Upper lobe of right lung (tissue), 1 donor: ENCODE data around the gene CAMK1G. TPM values are rescaled to one million over a fixed set of nuclear protein-coding genes. Genes with fewer than 3 reads are reported as not detected.

Experiments
- ATAC-seq: fragments of 200-7000 bp; cut with Tn5 transposase; one replicate; pipeline ENCODE4 v1.9.1; 2020; ENCODE audit warnings: mild to moderate bottlenecking, moderate library complexity
- DNase-seq: peaks from one replicate; pipeline ENCODE4 v3.0.0-alpha.2; 2020
- H3K27ac ChIP-seq: fragments of 200-600 bp; one replicate; pipeline ENCODE4 v1.8.0; 2022
- H3K27me3 ChIP-seq: fragments of 200-600 bp; one replicate; pipeline ENCODE4 v1.8.0; 2022; ENCODE audit warnings: mild to moderate bottlenecking
- H3K36me3 ChIP-seq: fragments of 200-600 bp; one replicate; pipeline ENCODE4 v1.8.0; 2022
- H3K4me1 ChIP-seq: fragments of 200-600 bp; one replicate; pipeline ENCODE4 v1.8.0; 2022
- H3K4me3 ChIP-seq: fragments of 200-600 bp; one replicate; pipeline ENCODE4 v1.8.0; 2022; ENCODE audit warnings: mild to moderate bottlenecking
- H3K9me3 ChIP-seq: fragments of 200-600 bp; one replicate; pipeline ENCODE4 v1.8.0; 2022
- CTCF ChIP-seq: fragments of 200-600 bp; IDR thresholded peaks from one replicate; pipeline ENCODE4 v1.8.0; 2022; ENCODE audit warnings: antibody characterized with exemption
- intact Hi-C: fragments of 100-400 bp; cut with DNase I; formaldehyde crosslinking; loops from one replicate; pipeline ENCODE4 v1.11.0; 2022
- total RNA-seq: library from RNA; stranded (reverse); fragmentation: NEBNext Ultra II Directional; extraction: Animal tissue kit (Norgen Biotek cat#: 25700); gene quantifications from one replicate; pipeline ENCODE4 v1.2.1, GENCODE V29; 2021
- donor health status: DM: no; HTN: yes; CAD: no; lungs with severe emphysema.

CAMK1G gene
- total RNA-seq, 1 donor from 2014 or later = 1.4 TPM

DNA sequence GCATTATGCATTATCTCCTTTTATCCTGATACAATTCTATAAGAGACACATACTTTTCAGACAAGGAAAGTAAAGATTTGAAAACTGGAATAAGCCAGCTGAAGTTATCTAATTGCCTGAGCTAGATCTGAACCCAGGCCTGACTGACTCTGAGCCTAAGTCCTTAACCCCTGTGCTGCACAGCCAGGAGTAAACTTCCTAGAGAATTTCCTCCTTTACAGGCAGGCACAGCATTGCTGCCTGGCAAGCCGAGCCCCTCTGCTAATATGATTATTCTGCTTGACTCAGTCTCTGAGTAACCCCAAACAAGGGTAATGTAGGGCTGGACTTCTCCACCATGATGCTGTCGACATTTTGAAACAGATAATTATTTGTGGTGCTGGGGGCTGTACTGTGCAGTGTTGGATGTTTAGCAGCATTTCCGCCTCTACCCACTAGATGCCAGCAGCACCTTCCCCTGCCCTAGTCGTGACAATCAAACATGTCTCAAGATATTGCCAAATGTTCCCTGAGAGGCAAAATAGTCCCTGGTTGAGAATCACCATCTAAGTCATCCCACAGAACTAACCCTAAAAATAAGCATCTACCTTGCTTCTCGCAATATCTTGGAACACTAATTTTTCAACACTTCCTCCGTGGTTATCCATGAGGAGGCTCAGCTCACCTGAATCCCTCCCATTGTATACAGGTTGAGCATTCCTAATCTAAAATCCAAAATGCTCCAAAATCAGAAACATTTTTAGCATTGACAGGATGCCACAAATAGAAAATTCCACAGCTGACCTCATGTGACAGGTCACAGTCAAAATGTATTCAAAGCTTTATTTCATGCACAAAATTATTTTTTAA is 18.5 kb downstream of the CAMK1G start:
- H3K36me3 ChIP-seq = no peaks in the 10 kb centered on the region
- peak; percentile 69 for TF ChIP-seq CTCF
- intact Hi-C loops = no loop called here
- H3K27me3 ChIP-seq = no peaks in the 10 kb centered on the region
- H3K27ac ChIP-seq = no peak overlapping the region
- DNase-seq (no peak), ATAC-seq (peak; percentile 91)
- no peaks in the 10 kb centered on the region for H3K9me3 ChIP-seq
- H3K4me1 ChIP-seq = no peaks in the 10 kb centered on the region
- H3K4me3 ChIP-seq = no peak overlapping the region

GRCh38 chr1:209603877-209604276 is 20.4 kb downstream of the CAMK1G start:
- no peak overlapping the region for H3K4me3 ChIP-seq
- H3K4me1 ChIP-seq = no peaks in the 10 kb centered on the region
- DNase-seq (no peak), ATAC-seq (no peak)
- intact Hi-C loops = no loop called here
- TF ChIP-seq CTCF = no peak
- no peaks in the 10 kb centered on the region for H3K9me3 ChIP-seq
- no peak overlapping the region for H3K27ac ChIP-seq
- H3K27me3 ChIP-seq = no peaks in the 10 kb centered on the region
- H3K36me3 ChIP-seq = no peaks in the 10 kb centered on the region

- intact Hi-C loops = no loop called here
Observed at GRCh38 chr1:209607102-209607794, 23.7 kb downstream of the CAMK1G start.

DNA sequence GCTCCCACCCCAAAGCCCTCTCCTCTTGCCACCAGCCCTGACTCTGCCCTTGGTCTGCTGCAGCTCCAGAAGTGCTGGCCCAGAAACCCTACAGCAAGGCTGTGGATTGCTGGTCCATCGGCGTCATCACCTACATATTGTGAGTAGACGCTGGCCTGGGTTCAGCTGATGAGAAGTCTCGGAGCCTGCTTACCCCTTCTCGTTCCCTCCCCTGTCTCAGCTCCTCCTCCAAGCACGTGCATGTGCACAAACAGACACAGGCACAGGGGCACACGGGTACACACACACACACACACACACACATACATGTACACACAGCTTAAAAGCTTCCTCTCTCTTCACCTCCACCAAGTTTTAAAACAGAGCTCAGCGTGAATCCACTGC is 24.3 kb downstream of the CAMK1G start:
- no peak for ATAC-seq

More at GRCh38 chr1:209607102-209607794, 23.7 kb downstream of the CAMK1G start:
- Histone ChIP-seq H3K4me1 (no peaks in the 10 kb centered on the region), H3K27ac (no peak overlapping the region), H3K9me3 (no peaks in the 10 kb centered on the region), H3K36me3 (no peaks in the 10 kb centered on the region), H3K27me3 (no peaks in the 10 kb centered on the region), H3K4me3 (no peak overlapping the region)
- ATAC-seq (no peak), DNase-seq (peak; percentile 2)
- TF ChIP-seq CTCF = no peak

More for the DNA sequence above, 24.3 kb downstream of the CAMK1G start:
- no peaks in the 10 kb centered on the region for H3K4me1 ChIP-seq
- no peak for TF ChIP-seq CTCF
- no peak overlapping the region for H3K4me3 ChIP-seq
- no peaks in the 10 kb centered on the region for H3K27me3 ChIP-seq
- no peak for DNase-seq
- no peaks in the 10 kb centered on the region for H3K36me3 ChIP-seq
- no peaks in the 10 kb centered on the region for H3K9me3 ChIP-seq
- no peak overlapping the region for H3K27ac ChIP-seq
- intact Hi-C loops = no loop called here
